Activated T-helper 17 cell treated with anti-CD3 and anti-CD28 coated beads, Interleukin-2, amount 50 U/mL, for 72 hours (primary cell): ENCODE results near the gene GGTA1. TPM values are rescaled to one million over a fixed set of nuclear protein-coding genes. Genes with fewer than 3 reads are reported as not detected.
A peak's percentile ranks its signal among the peaks of the same experiment; 100 is the strongest.
"Not testable (repeated sequence)": the region's sequence is repeated elsewhere in the genome, so short reads cannot be mapped to it uniquely, and the experiment has no call there.

ENCODE experiments used
- ATAC-seq: fragments of 150-1000 bp; cut with Tn5 transposase; replicated peaks from 2 replicates; pipeline ENCODE4 v1.10.0; 2021; ENCODE audit warnings: mild to moderate bottlenecking, moderate library complexity
- H3K27ac Mint-ChIP-seq: one replicate; pipeline ENCODE4 v1.8.0; 2022; ENCODE audit warnings: mixed read lengths
- H3K27me3 Mint-ChIP-seq: one replicate; pipeline ENCODE4 v1.8.0; 2022; ENCODE audit warnings: mixed read lengths
- H3K36me3 Mint-ChIP-seq: one replicate; pipeline ENCODE4 v1.8.0; 2022; ENCODE audit warnings: low read depth, mild to moderate bottlenecking, mixed read lengths
- H3K4me1 Mint-ChIP-seq: one replicate; pipeline ENCODE4 v1.8.0; 2022; ENCODE audit warnings: mixed read lengths
- H3K4me3 Mint-ChIP-seq: one replicate; pipeline ENCODE4 v1.8.0; 2022; ENCODE audit warnings: mild to moderate bottlenecking, mixed read lengths
- H3K9me3 Mint-ChIP-seq: one replicate; pipeline ENCODE4 v1.8.0; 2022; ENCODE audit warnings: mixed read lengths
- total RNA-seq, 2 donors: library from RNA; stranded (reverse); gene quantifications; one replicate each; pipeline ENCODE4 v1.2.3, GENCODE V29; 2022

GGTA1 gene
- not detected for total RNA-seq

DNA sequence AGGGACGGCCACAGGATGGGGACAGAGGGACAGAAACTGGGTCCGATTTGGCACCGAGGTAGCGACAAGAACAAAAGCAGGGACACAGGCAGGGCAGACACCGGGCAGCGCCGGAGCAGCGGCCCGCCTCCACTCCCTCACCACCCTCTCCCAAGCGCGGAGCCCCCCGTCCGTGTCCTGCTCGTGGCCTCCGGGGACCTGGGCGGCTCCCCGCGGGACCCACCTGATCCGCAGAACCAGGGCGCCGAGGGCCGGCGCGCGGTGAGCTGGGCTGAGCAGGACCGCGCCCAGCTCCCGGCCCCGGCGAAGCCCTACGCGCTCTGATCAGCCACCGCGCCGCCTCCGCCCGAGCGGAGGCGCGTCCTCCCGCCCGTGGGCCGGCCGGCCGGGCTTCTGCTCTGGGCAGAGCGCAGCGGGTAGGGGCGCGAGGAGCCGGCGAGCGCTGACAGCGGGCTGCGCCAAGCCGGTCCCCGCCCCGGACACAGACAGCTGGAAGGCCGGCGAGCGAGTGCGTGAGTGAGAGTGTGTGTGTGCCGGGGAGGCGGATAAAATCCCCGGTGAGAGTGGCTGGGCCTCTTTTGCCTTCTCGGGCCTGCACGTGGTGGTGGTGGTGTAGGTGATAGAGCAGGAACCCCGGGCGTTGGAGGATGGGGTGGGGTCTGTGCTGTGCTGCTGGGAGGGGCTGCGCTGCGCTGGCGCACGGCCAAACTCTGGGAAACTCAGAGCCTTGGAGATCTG, at the start of gene GGTA1:
GGTA1 (minus strand) TSS at position 418 of the 738 bp plus-strand sequence. CDS start 31,922 bp downstream, outside the sequence.
- peak; percentile 19 for ATAC-seq
- Mint-ChIP-seq H3K4me3 (peak within 1 kb of the TSS; percentile 68), H3K27me3 (peaks cover 59% of the 10 kb centered on the region), H3K36me3 (no peaks in the 10 kb centered on the region), H3K9me3 (peaks cover 4% of the 10 kb centered on the region), H3K27ac (no peak within 1 kb of the TSS), H3K4me1 (peaks cover 13% of the 10 kb centered on the region)

DNA sequence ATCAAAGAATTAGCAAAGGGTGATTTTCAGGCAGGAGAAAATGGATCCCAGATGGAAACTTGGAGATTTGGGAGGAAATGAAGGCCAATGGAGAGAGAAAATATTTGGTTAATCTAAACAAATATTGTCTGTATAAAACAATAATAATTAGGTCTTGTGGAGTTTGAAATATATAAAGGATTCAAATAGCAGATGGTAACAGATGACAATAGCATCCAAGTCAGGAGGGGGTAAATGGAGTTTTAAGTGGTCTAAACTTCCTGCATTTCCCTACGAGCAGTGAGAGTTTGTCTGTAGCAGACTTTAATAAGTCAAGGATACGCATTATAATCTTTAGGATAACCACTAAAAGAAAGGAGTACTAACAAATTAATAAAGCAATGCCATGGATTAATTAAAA, 49.0 kb upstream of the GGTA1 start:
- Mint-ChIP-seq H3K4me1 (no peaks in the 10 kb centered on the region), H3K27me3 (peaks cover 18% of the 10 kb centered on the region), H3K27ac (no peak overlapping the region), H3K36me3 (no peaks in the 10 kb centered on the region), H3K4me3 (no peak overlapping the region), H3K9me3 (no peaks in the 10 kb centered on the region)
- ATAC-seq = no peak

DNA sequence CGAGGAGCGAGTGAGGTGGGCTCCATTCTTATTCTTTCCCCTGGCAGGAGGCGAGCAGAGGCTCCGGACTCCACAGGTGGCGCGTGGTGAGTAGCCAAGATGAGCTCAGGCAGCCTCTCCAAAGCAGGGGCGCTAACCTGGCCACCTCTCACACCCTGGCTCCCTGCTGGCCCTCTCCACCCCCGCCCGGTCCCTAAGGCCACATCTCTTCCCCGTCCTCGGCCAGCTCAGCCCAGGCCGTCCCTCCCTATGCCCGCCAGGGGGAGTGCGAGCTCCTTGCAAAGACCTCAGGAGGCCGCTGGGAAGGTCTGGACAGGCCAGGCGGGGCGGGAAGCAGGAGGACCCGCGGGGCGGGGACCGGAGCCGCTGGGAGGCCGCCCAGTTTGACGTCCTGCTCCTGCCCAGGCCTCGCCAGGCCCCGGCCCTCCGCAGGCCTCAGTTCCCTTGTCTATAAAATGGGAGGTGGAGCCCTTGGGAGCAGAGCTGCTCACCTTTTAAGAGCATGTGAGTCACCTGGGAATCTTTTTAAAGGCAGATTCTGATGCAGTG, 46.3 kb upstream of the GGTA1 start:
- H3K4me1 Mint-ChIP-seq = no peaks in the 10 kb centered on the region
- no peaks in the 10 kb centered on the region for H3K9me3 Mint-ChIP-seq
- H3K36me3 Mint-ChIP-seq = no peaks in the 10 kb centered on the region
- H3K27me3 Mint-ChIP-seq = peaks cover 22% of the 10 kb centered on the region
- peak; percentile 88 for ATAC-seq
- no peak overlapping the region for H3K4me3 Mint-ChIP-seq
- no peak overlapping the region for H3K27ac Mint-ChIP-seq

DNA sequence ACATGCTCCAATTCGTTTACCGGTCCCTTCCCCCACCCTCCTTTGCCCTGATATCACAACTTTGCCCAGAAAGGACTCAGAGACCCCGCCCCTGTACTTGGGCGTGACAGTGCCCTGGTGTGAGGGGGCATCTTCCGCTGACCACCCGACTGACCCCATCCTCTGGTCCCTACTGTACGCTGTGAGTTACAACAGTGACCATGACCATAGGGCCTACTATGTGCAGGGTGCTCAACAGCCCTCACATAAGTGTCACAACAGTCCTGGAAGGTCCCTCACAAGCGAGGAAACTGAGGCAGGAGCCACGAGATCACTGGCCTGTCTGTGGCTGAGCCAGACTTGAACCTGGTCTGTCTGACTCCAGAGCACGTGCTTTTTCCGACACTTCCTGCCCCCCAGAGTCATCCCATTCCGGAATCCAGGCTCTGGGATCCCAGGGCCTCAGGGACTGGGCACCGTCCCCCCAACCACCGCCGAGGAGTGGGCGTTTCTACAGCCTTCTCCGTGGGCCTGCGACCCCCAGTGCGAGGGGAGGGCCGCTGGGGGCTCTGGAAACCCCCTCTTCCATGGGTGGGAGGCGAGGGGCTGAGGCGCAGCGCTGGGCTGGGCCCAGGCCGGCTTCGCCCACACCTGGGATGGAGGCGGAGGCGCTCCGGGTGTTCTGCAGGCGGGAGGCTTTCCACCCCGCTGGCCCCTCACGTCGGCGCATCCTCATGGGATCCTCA, 45.7 kb upstream of the GGTA1 start:
- Mint-ChIP-seq H3K27me3 (peaks cover 22% of the 10 kb centered on the region), H3K36me3 (no peaks in the 10 kb centered on the region), H3K4me1 (no peaks in the 10 kb centered on the region), H3K27ac (no peak overlapping the region), H3K9me3 (no peaks in the 10 kb centered on the region), H3K4me3 (no peak overlapping the region)
- ATAC-seq = no peak

DNA sequence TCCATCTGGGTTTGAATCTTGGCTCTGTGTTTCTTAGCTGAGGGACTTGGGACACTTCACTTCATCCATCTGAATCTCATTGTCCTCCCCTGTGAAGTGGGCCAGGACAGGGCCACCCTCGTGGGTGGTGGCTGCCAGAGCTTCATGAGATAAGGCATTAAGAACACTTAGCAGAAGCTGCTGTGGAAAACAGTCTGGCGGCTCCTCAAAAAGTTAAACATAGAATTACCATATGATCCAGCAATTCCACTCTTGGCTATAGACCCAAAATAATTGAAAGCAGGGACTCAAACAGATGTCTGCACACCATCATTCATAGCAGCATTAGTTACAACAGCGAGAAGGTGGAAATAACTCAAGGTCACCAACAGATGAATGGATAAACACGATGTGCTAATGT, 42.4 kb upstream of the GGTA1 start:
- H3K27me3 Mint-ChIP-seq = peaks cover 15% of the 10 kb centered on the region
- no peaks in the 10 kb centered on the region for H3K4me1 Mint-ChIP-seq
- no peak overlapping the region for H3K27ac Mint-ChIP-seq
- H3K9me3 Mint-ChIP-seq = no peaks in the 10 kb centered on the region
- ATAC-seq = no peak
- H3K36me3 Mint-ChIP-seq = no peaks in the 10 kb centered on the region
- H3K4me3 Mint-ChIP-seq = no peak overlapping the region

DNA sequence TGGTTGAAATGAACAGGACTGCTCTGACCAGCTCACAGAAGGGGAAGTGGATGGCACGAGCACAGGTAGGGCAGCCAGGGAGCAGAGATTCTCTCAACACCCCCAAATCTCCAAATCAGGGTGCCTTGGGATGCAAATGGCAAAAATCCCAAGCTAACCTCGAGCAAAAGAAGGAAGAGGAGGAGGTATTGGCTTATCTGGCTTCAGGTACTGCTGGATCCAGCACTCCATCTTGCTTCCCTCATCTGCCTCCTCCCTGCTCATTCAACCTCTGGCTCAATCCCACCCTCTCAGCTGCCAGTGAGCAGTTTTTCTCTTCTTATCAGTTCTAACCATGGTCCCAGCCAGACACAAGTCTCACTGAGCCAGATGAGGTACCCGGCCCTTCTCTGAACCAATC, 41.6 kb upstream of the GGTA1 start:
- Mint-ChIP-seq H3K27me3 (peaks cover 12% of the 10 kb centered on the region), H3K4me1 (no peaks in the 10 kb centered on the region), H3K36me3 (no peaks in the 10 kb centered on the region), H3K4me3 (no peak overlapping the region), H3K9me3 (no peaks in the 10 kb centered on the region), H3K27ac (no peak overlapping the region)
- ATAC-seq = no peak

DNA sequence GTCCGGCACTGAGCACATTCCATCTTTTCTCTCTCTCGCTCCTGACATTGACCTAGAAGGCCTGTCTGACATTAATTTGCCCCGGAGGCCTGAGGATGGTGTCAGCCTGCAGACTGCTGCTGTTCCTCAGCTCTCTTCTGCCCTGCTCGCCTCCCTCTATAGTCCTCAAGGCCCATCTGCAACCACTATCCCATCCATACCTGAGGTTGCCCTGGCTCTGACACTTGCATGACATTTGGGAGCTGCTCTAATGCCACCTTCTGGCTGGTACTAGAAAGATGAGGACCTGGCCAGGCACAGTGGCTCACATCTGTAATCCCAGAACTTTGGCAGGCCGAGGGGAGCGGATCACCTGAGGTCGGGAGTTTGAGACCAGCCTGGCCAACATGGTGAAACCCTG, 38.6 kb upstream of the GGTA1 start:
- Mint-ChIP-seq H3K27me3 (peaks cover 15% of the 10 kb centered on the region), H3K4me3 (no peak overlapping the region), H3K27ac (no peak overlapping the region), H3K9me3 (no peaks in the 10 kb centered on the region), H3K36me3 (no peaks in the 10 kb centered on the region), H3K4me1 (no peaks in the 10 kb centered on the region)
- ATAC-seq = no peak

DNA sequence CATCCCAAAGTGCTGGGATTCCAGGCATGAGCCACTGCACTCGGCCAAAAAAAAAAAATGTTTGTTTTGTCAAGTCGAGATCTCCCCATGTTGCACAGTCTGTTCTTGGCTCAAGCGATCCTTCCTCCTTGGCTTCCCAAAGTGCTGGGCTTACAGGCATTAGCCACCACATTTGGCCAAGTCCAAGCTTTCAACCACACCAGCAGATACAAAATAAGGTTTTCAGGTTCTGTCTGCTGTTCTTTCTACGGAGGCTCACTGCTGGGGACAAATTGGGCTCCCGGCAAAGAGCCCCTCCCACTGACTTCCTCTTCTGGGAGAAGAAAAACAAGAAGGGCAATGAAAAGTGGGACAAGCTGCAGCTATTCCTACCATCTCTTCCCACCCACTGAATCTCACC, 37.6 kb upstream of the GGTA1 start:
- no peak overlapping the region for H3K27ac Mint-ChIP-seq
- H3K27me3 Mint-ChIP-seq = peaks cover 20% of the 10 kb centered on the region

DNA sequence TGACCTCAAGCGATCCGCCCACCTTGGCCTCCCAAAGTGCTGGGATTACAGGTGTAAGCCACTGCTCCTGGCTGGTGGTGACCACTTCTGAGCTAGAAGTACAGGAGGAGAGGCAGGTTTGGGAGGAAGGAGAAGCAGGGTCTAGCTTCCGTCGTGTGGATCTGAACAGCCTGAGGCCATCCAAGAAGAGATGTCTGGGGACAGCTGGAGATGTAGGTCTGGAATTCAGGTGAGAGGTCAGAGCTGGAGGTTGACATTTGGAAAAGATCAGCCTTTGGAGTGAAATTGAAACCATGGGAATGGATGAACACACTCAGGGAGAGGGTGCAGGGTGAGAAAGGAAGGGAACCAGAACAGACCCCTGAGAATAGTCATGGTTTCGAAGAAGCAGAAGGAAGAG, 33.2 kb upstream of the GGTA1 start:
- no peak overlapping the region for H3K4me3 Mint-ChIP-seq
- H3K9me3 Mint-ChIP-seq = no peaks in the 10 kb centered on the region
- no peaks in the 10 kb centered on the region for H3K4me1 Mint-ChIP-seq
- H3K36me3 Mint-ChIP-seq = no peaks in the 10 kb centered on the region
- peaks cover 20% of the 10 kb centered on the region for H3K27me3 Mint-ChIP-seq
- no peak for ATAC-seq
- no peak overlapping the region for H3K27ac Mint-ChIP-seq

More for the DNA sequence above, 37.6 kb upstream of the GGTA1 start:
- no peak overlapping the region for H3K4me3 Mint-ChIP-seq
- ATAC-seq = no peak
- no peaks in the 10 kb centered on the region for H3K36me3 Mint-ChIP-seq
- no peaks in the 10 kb centered on the region for H3K4me1 Mint-ChIP-seq
- H3K9me3 Mint-ChIP-seq = no peaks in the 10 kb centered on the region

DNA sequence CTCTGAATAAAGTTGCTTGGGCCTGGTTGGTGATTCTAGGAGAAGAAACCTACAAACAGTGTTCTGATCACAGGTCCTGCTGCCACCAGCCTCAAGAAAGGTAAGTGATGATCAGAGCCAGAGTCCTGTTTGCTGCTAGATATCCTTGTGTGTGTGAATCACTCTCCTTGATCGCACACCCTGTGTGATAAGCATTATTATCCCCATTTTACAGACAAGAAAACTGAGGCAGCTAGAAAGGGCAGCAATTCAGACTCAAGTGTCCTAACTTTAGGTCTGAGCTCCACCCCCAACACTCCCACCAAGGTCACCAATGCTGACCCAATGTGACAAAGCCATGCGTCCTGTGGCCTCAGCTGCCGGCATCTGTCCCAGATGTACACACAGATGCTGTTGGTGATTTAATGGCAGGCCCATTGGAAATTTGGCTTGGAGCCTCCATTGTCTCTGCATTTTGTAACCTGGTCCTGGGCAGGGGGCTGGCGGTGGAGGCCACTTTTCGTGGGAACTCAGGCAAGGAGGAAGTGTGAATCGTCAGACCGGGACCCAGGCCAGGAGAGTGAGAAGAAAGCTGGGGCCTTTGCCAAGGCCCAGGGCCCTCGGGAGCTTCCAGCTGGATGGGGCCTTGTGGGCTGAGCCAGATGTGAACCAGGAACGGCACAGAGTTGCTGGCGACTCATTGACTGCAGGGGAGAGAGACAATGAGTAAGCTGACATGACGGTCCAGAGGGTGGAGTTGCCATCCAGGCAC, 29.8 kb upstream of the GGTA1 start:
- Mint-ChIP-seq H3K27ac (no peak overlapping the region), H3K36me3 (no peaks in the 10 kb centered on the region), H3K4me3 (no peak overlapping the region), H3K9me3 (no peaks in the 10 kb centered on the region), H3K4me1 (no peaks in the 10 kb centered on the region), H3K27me3 (peaks cover 25% of the 10 kb centered on the region)
- no peak for ATAC-seq

DNA sequence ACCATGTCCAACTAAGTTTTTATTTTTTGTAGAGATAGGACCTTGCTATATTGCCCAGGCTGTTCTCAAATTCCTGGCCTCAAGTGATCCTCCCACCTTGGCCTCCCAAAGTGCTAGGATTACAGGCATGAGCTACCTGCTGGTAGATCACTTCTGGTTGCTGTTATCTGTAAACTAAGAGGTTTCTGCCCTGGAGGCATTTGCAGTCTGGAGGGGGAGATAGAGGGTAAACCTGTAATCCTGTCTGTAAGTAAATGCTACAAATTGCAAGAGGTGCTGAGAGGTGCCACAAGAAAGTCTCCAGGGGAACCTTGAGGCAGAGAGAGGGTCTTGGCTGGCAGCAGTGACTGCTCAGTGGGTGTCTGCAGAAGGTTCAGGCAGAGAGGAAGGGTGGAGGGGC, 29.0 kb upstream of the GGTA1 start:
- H3K4me3 Mint-ChIP-seq = no peak overlapping the region
- no peaks in the 10 kb centered on the region for H3K9me3 Mint-ChIP-seq
- no peaks in the 10 kb centered on the region for H3K36me3 Mint-ChIP-seq
- no peak for ATAC-seq
- H3K27me3 Mint-ChIP-seq = peaks cover 25% of the 10 kb centered on the region
- no peak overlapping the region for H3K27ac Mint-ChIP-seq
- no peaks in the 10 kb centered on the region for H3K4me1 Mint-ChIP-seq

DNA sequence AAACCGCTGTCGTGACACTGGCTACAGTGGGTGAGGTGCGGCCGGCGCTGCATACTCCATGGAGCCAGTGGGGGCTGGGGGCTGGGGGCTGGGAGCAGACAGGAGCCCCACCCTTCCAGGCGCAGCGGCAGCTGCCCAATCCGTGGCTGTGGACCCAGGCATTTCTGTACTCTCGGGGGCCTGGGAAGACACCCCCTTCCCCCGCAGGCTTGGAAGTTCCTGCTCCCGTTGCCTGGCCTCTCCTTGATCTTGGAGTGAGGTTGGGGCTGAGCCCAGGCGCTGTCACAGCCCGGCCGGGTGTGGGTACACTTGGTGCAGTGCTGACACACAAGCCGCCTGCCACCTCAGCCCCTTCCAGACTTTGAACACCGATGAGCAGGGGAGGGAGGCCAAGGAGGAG, 27.7 kb upstream of the GGTA1 start:
- Mint-ChIP-seq H3K27me3 (peaks cover 20% of the 10 kb centered on the region), H3K27ac (no peak overlapping the region), H3K4me3 (no peak overlapping the region), H3K9me3 (peaks cover 3% of the 10 kb centered on the region), H3K36me3 (no peaks in the 10 kb centered on the region), H3K4me1 (no peaks in the 10 kb centered on the region)
- no peak for ATAC-seq

DNA sequence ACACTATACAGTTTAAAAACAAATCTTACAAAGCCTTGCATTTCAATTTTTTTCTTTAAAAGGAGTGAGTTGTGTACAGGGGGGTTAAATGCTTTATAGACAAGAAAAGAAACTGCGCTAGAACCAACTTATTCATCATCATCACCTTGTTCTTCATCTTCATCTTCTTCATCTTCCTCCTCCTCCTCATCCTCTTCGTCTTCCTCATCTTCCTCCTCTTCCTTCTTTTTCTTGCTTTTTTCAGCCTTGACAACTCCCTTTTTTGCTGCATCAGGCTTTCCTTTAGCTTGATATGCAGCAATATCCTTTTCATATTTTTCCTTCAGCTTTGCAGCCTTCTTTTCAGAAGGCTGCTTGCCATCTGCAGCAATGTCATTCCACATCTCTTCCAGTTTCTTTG, 20.0 kb upstream of the GGTA1 start:
- not testable (repeated sequence) for H3K36me3 Mint-ChIP-seq, H3K4me1 Mint-ChIP-seq, H3K9me3 Mint-ChIP-seq, ATAC-seq, H3K4me3 Mint-ChIP-seq, H3K27ac Mint-ChIP-seq
- peaks cover 21% of the 10 kb centered on the region for H3K27me3 Mint-ChIP-seq

DNA sequence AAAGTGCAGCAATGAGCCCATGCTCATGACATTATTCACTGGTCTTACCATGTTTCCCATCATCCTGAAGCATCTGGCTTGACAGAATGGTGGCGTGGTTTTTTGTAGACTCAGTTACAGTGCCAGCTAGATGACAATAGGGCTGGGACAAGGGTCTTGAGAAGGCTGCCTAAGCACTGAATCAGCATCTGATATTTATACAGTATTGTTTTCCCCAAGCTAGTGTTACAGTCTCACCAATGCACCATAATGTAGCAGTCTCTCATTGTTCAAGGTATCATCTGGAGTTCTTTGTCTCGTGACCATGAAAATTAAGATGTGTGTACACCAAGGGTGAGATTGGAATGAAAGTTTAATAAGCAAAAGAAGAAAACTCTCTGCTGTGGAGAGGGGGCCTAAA, 19.0 kb upstream of the GGTA1 start:
- H3K36me3 Mint-ChIP-seq = no peaks in the 10 kb centered on the region
- H3K4me3 Mint-ChIP-seq = no peak overlapping the region
- peaks cover 22% of the 10 kb centered on the region for H3K27me3 Mint-ChIP-seq
- ATAC-seq = no peak
- no peak overlapping the region for H3K27ac Mint-ChIP-seq
- no peaks in the 10 kb centered on the region for H3K4me1 Mint-ChIP-seq
- peaks cover 4% of the 10 kb centered on the region for H3K9me3 Mint-ChIP-seq
